K562 (cell line): ENCODE results near the gene ASB6. TPM values are rescaled to one million over a fixed set of nuclear protein-coding genes. Genes with fewer than 3 reads are reported as not detected.

Source experiments
- BRD4 ChIP-seq: fragments of 200-600 bp; sonication (generic); IDR thresholded peaks from 2 replicates; pipeline ENCODE4 v1.6.1; 2017; ENCODE audit warnings: inconsistent platforms
- CBFA2T3 ChIP-seq: fragments of 450-650 bp; IDR thresholded peaks from 2 replicates; pipeline ENCODE4 v1.6.1; 2017
- FOXP1 ChIP-seq: sonication (generic); formaldehyde crosslinking; IDR thresholded peaks from 2 replicates; pipeline ENCODE4 v1.8.0; 2022; ENCODE audit warnings: mild to moderate bottlenecking, missing genetic modification reagents
- HNRNPH1 ChIP-seq: fragments of 200-400 bp; formaldehyde crosslinking; optimal IDR thresholded peaks from 2 replicates; pipeline ENCODE3; 2017; ENCODE audit warnings: low read depth, mild to moderate bottlenecking, low read length, moderate library complexity
- HSF4 ChIP-seq: fragments of 250-450 bp; sonication (Bioruptor Pico); IDR thresholded peaks from 2 replicates; pipeline ENCODE4 v2.1.2; 2022; ENCODE audit warnings: mild to moderate bottlenecking, moderate library complexity, borderline replicate concordance
- ILF3 ChIP-seq: fragments of 450-650 bp; IDR thresholded peaks from 2 replicates; pipeline ENCODE4 v1.6.1; 2018; ENCODE audit warnings: antibody characterized with exemption, mild to moderate bottlenecking, moderate library complexity, borderline replicate concordance
- NEUROD1 ChIP-seq: fragments of 150-350 bp; IDR thresholded peaks from 2 replicates; pipeline ENCODE4 v1.6.1; 2014; ENCODE audit warnings: borderline replicate concordance, low read length, low read depth; ENCODE audit not compliant: partially characterized antibody
- NFXL1 ChIP-seq: fragments of 450-650 bp; formaldehyde crosslinking; IDR thresholded peaks from 2 replicates; pipeline ENCODE4 v1.4.0; 2021; ENCODE audit warnings: mild to moderate bottlenecking
- NR3C1 ChIP-seq: sonication (generic); formaldehyde crosslinking; IDR thresholded peaks from 2 replicates; pipeline ENCODE4 v1.8.1; 2022; ENCODE audit warnings: missing genetic modification reagents
- PBX2 ChIP-seq, 2 experiments: IDR thresholded peaks in 1 of 2; conservative IDR thresholded peaks in 1 of 2; 2 replicates each; pipeline ENCODE4 v1.6.1; 2016; ENCODE audit warnings: low read depth in 2 of 2, mild to moderate bottlenecking in 1 of 2, missing compliant biosample characterization in 1 of 2, missing genetic modification characterization in 1 of 2, moderate library complexity in 1 of 2
- POLR2B ChIP-seq: fragments of 450-650 bp; IDR thresholded peaks from 2 replicates; pipeline ENCODE4 v1.6.1; 2018; ENCODE audit warnings: low read depth; ENCODE audit not compliant: partially characterized antibody
- RERE ChIP-seq: sonication (generic); formaldehyde crosslinking; IDR thresholded peaks from 2 replicates; pipeline ENCODE4 v1.8.0; 2023; ENCODE audit warnings: missing genetic modification reagents, mild to moderate bottlenecking, borderline replicate concordance
- SIN3A ChIP-seq, 2 experiments: fragments of 150-350 bp in 1 of 2; IDR thresholded peaks; 2 replicates each; pipeline ENCODE4 v1.6.1; 2011 to 2016; ENCODE audit warnings: borderline replicate concordance in 2 of 2, low read depth in 2 of 2, low read length in 2 of 2, mild to moderate bottlenecking in 2 of 2, moderate library complexity in 2 of 2; ENCODE audit not compliant: control insufficient read depth in 1 of 2
- SMARCE1 ChIP-seq: fragments of 450-650 bp; IDR thresholded peaks from 2 replicates; pipeline ENCODE4 v1.7.1; 2016; ENCODE audit warnings: mild to moderate bottlenecking
- TCF7 ChIP-seq: sonication (generic); IDR thresholded peaks from 2 replicates; pipeline ENCODE4 v1.6.1; 2016; ENCODE audit warnings: antibody characterized with exemption, borderline replicate concordance
- ZNF165 ChIP-seq: fragments of 250-450 bp; sonication (Bioruptor Pico); IDR thresholded peaks from 2 replicates; pipeline ENCODE4 v1.4.0; 2020; ENCODE audit warnings: borderline replicate concordance
- polyA plus RNA-seq, 8 experiments: library from polyadenylated mRNA; depleted of rRNA in 4 of 8; stranded (reverse) in 5 of 8; unstranded in 3 of 8; fragments of >200 nt; fragmentation: Nextera tagmentation in 2 of 8; fragmentation: Illumina TruSeq in 1 of 8; extraction: Ambion mirVana in 2 of 8; extraction: Trizol in 1 of 8; gene quantifications; 2 replicates each; pipeline versions ENCODE4 v1.2.1 to v1.2.3, GENCODE V29; 2011 to 2014; ENCODE audit warnings: inconsistent platforms in 1 of 8, missing spikeins in 1 of 8
- total RNA-seq, 7 experiments: library from RNA; depleted of rRNA in 6 of 7; stranded (reverse); fragments of >200 nt in 6 of 7; fragmentation: Illumina TruSeq in 2 of 7; extraction: Trizol in 2 of 7; gene quantifications; 2 replicates each; pipeline versions ENCODE4 v1.2.1 to v1.2.3, GENCODE V29; 2011 to 2021; ENCODE audit warnings: low replicate concordance in 1 of 7

The ASB6 gene
- total and polyA plus RNA-seq, 9 of the 15 experiments (the other 6 are each of a cell fraction or from before 2014, with no cell fraction given) = 0.92 to 17.8 (median 11.3) TPM

- TF ChIP-seq RERE (CRISPR knock-in tag) (no peak), FOXP1 (CRISPR knock-in tag) (0 out of 2 replicates have a peak, but pooled peaks have one; percentile 15), ILF3 (no peak), HSF4 (CRISPR knock-in tag) (no peak), SIN3A (IDR thresholded peaks at IDR 0.05; ENCODE audit: borderline replicate concordance in 2 of 2, control insufficient read depth in 1 of 2, low read depth in 2 of 2, low read length in 2 of 2) (no peak; a peak in 1 of 4 replicates), TCF7 (no peak), BRD4 (no peak), NFXL1 (no peak), NEUROD1 (peak; percentile 35), CBFA2T3 (peak; percentile 21), POLR2B (peak; percentile 59), SMARCE1 (peak; percentile 49; the same call in 1 of the 2 replicates), HNRNPH1 (no peak), NR3C1 (CRISPR knock-in tag) (no peak), ZNF165 (CRISPR knock-in tag) (no peak), PBX2 (CRISPR knock-in tag; IDR thresholded peaks at IDR 0.05; ENCODE audit: low read depth) (no peak), PBX2 (tag; conservative IDR thresholded peaks at IDR 0.05; ENCODE audit: low read depth) (peak; percentile 90)
These were observed 54.3 kb downstream of the ASB6 start (continued) for GRCh38 chr9:129587487-129588262.
